Measurements from ENCODE around the gene FNIP1. TPM values are rescaled to one million over a fixed set of nuclear protein-coding genes. Genes with fewer than 3 reads are reported as not detected.

The FNIP1 gene
- total and polyA plus RNA-seq, 2 of the 8 experiments (the other 6 are each of a cell fraction or from before 2014, with no cell fraction given), result 3.5 to 17.3 TPM

DNA sequence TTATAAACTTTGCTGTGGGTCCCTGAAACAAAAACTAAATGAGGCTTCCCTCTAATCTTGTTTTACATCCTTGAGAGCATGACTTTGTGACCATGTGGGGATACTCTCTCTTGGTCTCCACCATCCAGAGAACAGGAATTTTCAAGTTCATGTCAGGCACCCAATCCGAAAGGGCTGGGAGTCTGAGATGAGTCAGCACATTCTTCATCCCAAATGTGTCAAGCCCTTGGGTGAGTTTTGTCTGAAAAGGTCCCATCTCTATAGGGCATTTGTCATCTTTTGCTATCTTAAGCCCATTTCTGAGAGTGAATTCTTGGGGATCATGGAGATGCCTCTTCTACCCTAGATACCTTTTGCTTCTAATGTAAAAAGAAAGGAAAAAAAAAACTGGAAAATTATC lies 134.9 kb downstream of the FNIP1 start:
- H3K27me3 ChIP-seq (replicated peaks in 1 of 4; ENCODE audit: control insufficient read depth in 3 of 4, extremely low read depth in 1 of 4, insufficient read depth in 3 of 4, low read length in 3 of 4), result no peaks in the 10 kb centered on the region
- H2BK120ac ChIP-seq (replicated peaks; ENCODE audit: low read depth, low read length), result no peak overlapping the region
- H3K4ac ChIP-seq (replicated peaks; ENCODE audit: insufficient read length, low read depth, low read length), result no peak overlapping the region
- no peak overlapping the region for H3K18ac ChIP-seq (ENCODE audit: extremely low read depth, low read length)
- H3K23me2 ChIP-seq (ENCODE audit: low read depth, low read length), result no peaks in the 10 kb centered on the region
- no peak overlapping the region for H3K56ac ChIP-seq (replicated peaks; ENCODE audit: insufficient read length, low read depth, low read length)
- 92% methylated on average over 1 of the region's 1 CpG; no CpG with 5 or more reads in 1 of the 2 experiments for WGBS, 2 experiments (ENCODE audit: extremely low coverage in 1 of 2, insufficient coverage in 1 of 2, insufficient read length in 1 of 2, insufficient replicate concordance in 2 of 2, low coverage in 1 of 2, low lambda C conversion rate in 2 of 2, missing lambda C conversion rate in 1 of 2)
- no peak overlapping the region for H3K9ac ChIP-seq (replicated peaks in 1 of 4; ENCODE audit: extremely low read depth in 1 of 4, low read depth in 3 of 4, low read length in 3 of 4)
- H3K4me2 ChIP-seq (ENCODE audit: insufficient read depth in 1 of 2, low read depth in 2 of 2, low read length in 2 of 2), result no peak overlapping the region
- H3K79me2 ChIP-seq (ENCODE audit: control insufficient read depth in 1 of 2, insufficient read depth in 2 of 2, low read length in 2 of 2), result no peaks in the 10 kb centered on the region
- H3K23ac ChIP-seq (ENCODE audit: insufficient read length), result no peak overlapping the region
- ChIA-PET CTCF (ENCODE audit: partially characterized antibody) (no interaction called here), POLR2A (ENCODE audit: partially characterized antibody) (interaction anchor here (0.6 to 0.9 kb wide), 2 partner anchors 9 to 52 kb away, joined by 3 read pairs; no protein-coding TSS in a partner anchor)
- no peaks in the 10 kb centered on the region for H3K4me1 ChIP-seq (replicated peaks in 1 of 4; ENCODE audit: control insufficient read depth in 3 of 4, insufficient read depth in 4 of 4, low read length in 3 of 4)
- no peaks in the 10 kb centered on the region for H4K20me1 ChIP-seq (replicated peaks in 1 of 2; ENCODE audit: control insufficient read depth in 1 of 2, insufficient read depth in 2 of 2, low read length in 2 of 2)
- H4K8ac ChIP-seq (ENCODE audit: extremely low read depth, insufficient read depth, low read length), result no peak overlapping the region
- no peak overlapping the region for H3K4me3 ChIP-seq (ENCODE audit: extremely low read depth in 1 of 4, insufficient read depth in 2 of 4, low read depth in 3 of 4, low read length in 4 of 4)
- FAIRE-seq, result no peak
- DNase-seq (ENCODE audit: low read depth in 1 of 2, low spot score in 2 of 2), result no peak
- no peak overlapping the region for H2BK5ac ChIP-seq (ENCODE audit: low read depth, low read length)
- H2BK12ac ChIP-seq (ENCODE audit: low read depth, low read length), result no peak overlapping the region
- H3K9me3 ChIP-seq (ENCODE audit: insufficient read depth in 2 of 2, low read depth in 1 of 2, low read length in 1 of 2), result peaks cover 20 to 27% of the 10 kb centered on the region in 2 experiments
- H3K36me3 ChIP-seq (ENCODE audit: control insufficient read depth in 2 of 4, insufficient read depth in 4 of 4, low read length in 3 of 4), result peaks cover 0 to 33% (median 14%) of the 10 kb centered on the region in 4 experiments; a peak in 4 of 8 replicates
- H3K79me1 ChIP-seq (ENCODE audit: low read depth, low read length), result no peaks in the 10 kb centered on the region
- H4K91ac ChIP-seq (replicated peaks; ENCODE audit: insufficient read length, low read length), result no peak overlapping the region
- no peak overlapping the region for H2BK15ac ChIP-seq (ENCODE audit: low read length)
- H3K14ac ChIP-seq (ENCODE audit: insufficient read length), result no peak overlapping the region
- no peak overlapping the region for H4K5ac ChIP-seq (ENCODE audit: insufficient read length, low read depth, low read length)
- no peak overlapping the region for H3K27ac ChIP-seq (ENCODE audit: low read depth, low read length)
- no peak overlapping the region for H2AFZ ChIP-seq (ENCODE audit: low read length)
- H2AK5ac ChIP-seq (ENCODE audit: low read depth, low read length), result no peak overlapping the region
- no peak overlapping the region for H2BK20ac ChIP-seq (ENCODE audit: low read length)
- TF ChIP-seq, protein P1, sequence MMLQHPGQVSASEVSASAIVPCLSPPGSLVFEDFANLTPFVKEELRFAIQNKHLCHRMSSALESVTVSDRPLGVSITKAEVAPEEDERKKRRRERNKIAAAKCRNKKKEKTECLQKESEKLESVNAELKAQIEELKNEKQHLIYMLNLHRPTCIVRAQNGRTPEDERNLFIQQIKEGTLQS (IDR thresholded peaks at IDR 0.05; ENCODE audit: insufficient read depth, low read depth, low read length), result no peak
- TF ChIP-seq TEAD4 (IDR thresholded peaks at IDR 0.05; ENCODE audit: low read depth, low read length), result no peak
- TF ChIP-seq MAFK (IDR thresholded peaks at IDR 0.05; ENCODE audit: low read depth, low read length), result 0 out of 2 replicates have a peak, but pooled peaks have one; percentile 30
- TF ChIP-seq TAF7 (optimal IDR thresholded peaks at IDR 0.05; ENCODE audit: borderline replicate concordance, low read depth, low read length), result no peak
